Endothelial cell of umbilical vein (primary cell): ENCODE data around the gene GLIPR1L1. TPM values are rescaled to one million over a fixed set of nuclear protein-coding genes. Genes with fewer than 3 reads are reported as not detected.

Experiments
- BruUV-seq: library from RNA; stranded (reverse); fragments of 400-500 nt; replicated peaks from 2 replicates; lab custom pipeline; 2021; lab: Mats Ljungman, UMichigan
- CTCF ChIA-PET: fragments of 300-600, 350-600 bp; sonication (Branson Sonifier 250); formaldehyde crosslinking; loops from one replicate; lab custom pipeline; 2021; ENCODE audit warnings: antibody characterized with exemption, inconsistent platforms; lab: Charles Lee
- POLR2A ChIA-PET: fragments of 300-600, 350-600 bp; sonication (Branson Sonifier 250); formaldehyde crosslinking; loops from one replicate; lab custom pipeline; 2021; ENCODE audit warnings: antibody characterized with exemption, inconsistent platforms; lab: Charles Lee
- DNase-seq: peaks from one replicate; pipeline ENCODE4 v3.0.0-alpha.2; 2011; ENCODE audit warnings: low read depth, low spot score
- FAIRE-seq: peaks from 2 replicates; lab custom pipeline; 2011; peaks lifted over from hg19 to GRCh38; lab: Jason Lieb, UNC
- H2AFZ ChIP-seq: 2 replicates; pipeline ENCODE4 v1.6.0; 2012; ENCODE audit warnings: low read depth, low read length, control low read depth, inconsistent platforms
- H3K27ac ChIP-seq: 2 replicates; pipeline ENCODE4 v1.5.1; 2011; ENCODE audit warnings: low read depth, mild to moderate bottlenecking, control low read depth, low read length, moderate library complexity; ENCODE audit not compliant: insufficient read depth
- H3K27me3 ChIP-seq, 2 experiments: 2 replicates each; pipeline versions ENCODE4 v1.6.0 to v1.6.1; 2011; ENCODE audit warnings: low read length in 2 of 2, mixed read lengths in 1 of 2; ENCODE audit not compliant: control insufficient read depth in 2 of 2, insufficient read depth in 2 of 2
- H3K36me3 ChIP-seq, 2 experiments: 2 replicates in 1 of 2; 3 replicates in 1 of 2; pipeline ENCODE4 v1.5.1; 2011; ENCODE audit warnings: low read length in 2 of 2, mild to moderate bottlenecking in 1 of 2, moderate library complexity in 1 of 2; ENCODE audit not compliant: control insufficient read depth in 2 of 2, insufficient read depth in 2 of 2; ENCODE audit errors: extremely low read depth in 1 of 2
- H3K4me1 ChIP-seq: 3 replicates; pipeline ENCODE4 v1.5.1; 2011; ENCODE audit warnings: mild to moderate bottlenecking, low read length; ENCODE audit not compliant: control insufficient read depth, insufficient read depth; ENCODE audit errors: extremely low read depth
- H3K4me2 ChIP-seq: 2 replicates; pipeline ENCODE4 v1.6.1; 2011; ENCODE audit warnings: low read length, control low read depth, mixed read lengths; ENCODE audit not compliant: insufficient read depth
- H3K4me3 ChIP-seq, 3 experiments: fragments of 200-600 bp in 1 of 3; sonication (generic), shearing (Covaris generic) in 1 of 3; replicated peaks in 1 of 3; 2 replicates each; pipeline ENCODE4 v1.5.1; 2011 to 2016; ENCODE audit warnings: control low read depth in 3 of 3, low read length in 3 of 3, mild to moderate bottlenecking in 2 of 3, inconsistent platforms in 1 of 3, low read depth in 1 of 3, moderate library complexity in 1 of 3; ENCODE audit not compliant: insufficient read depth in 1 of 3
- H3K79me2 ChIP-seq: 2 replicates; pipeline ENCODE4 v1.6.0; 2012; ENCODE audit warnings: low read length, inconsistent platforms; ENCODE audit not compliant: control insufficient read depth, insufficient read depth
- H3K9ac ChIP-seq: replicated peaks from 2 replicates; pipeline ENCODE3; 2011; ENCODE audit warnings: low read length, control low read depth; ENCODE audit not compliant: insufficient read depth; ENCODE audit errors: extremely low read depth
- H3K9me1 ChIP-seq: replicated peaks from 3 replicates; pipeline ENCODE4 v1.6.0; 2011; ENCODE audit warnings: mild to moderate bottlenecking, low read length; ENCODE audit not compliant: control insufficient read depth, insufficient read depth; ENCODE audit errors: extremely low read depth
- H3K9me3 ChIP-seq: replicated peaks from 2 replicates; pipeline ENCODE4 v1.5.1; 2012; ENCODE audit warnings: low read length, inconsistent platforms; ENCODE audit not compliant: control insufficient read depth, insufficient read depth
- H4K20me1 ChIP-seq: replicated peaks from 2 replicates; pipeline ENCODE3; 2011; ENCODE audit warnings: mild to moderate bottlenecking, low read length; ENCODE audit not compliant: control insufficient read depth, insufficient read depth; ENCODE audit errors: extremely low read depth
- CTCF ChIP-seq, 2 donors: IDR thresholded peaks; 1 replicate in 1 of 2; 2 replicates in 1 of 2; pipeline ENCODE4 v1.5.1; 2011; ENCODE audit warnings: low read length in 2 of 2, mild to moderate bottlenecking in 2 of 2, moderate library complexity in 2 of 2, control low read depth in 1 of 2, inconsistent platforms in 1 of 2, low read depth in 1 of 2; ENCODE audit not compliant: insufficient read depth in 1 of 2; ENCODE audit errors: extremely low read depth in 1 of 2
- EZH2 ChIP-seq: IDR thresholded peaks from 2 replicates; pipeline ENCODE4 v1.6.1; 2012; ENCODE audit warnings: borderline replicate concordance, low read depth, mild to moderate bottlenecking, moderate library complexity, low read length, inconsistent platforms; ENCODE audit not compliant: severe bottlenecking
- FOS ChIP-seq: IDR thresholded peaks from 2 replicates; pipeline ENCODE4 v1.6.1; 2011; ENCODE audit warnings: mild to moderate bottlenecking, low read length, moderate library complexity, borderline replicate concordance; ENCODE audit not compliant: insufficient read depth
- GATA2 ChIP-seq: IDR thresholded peaks from 2 replicates; pipeline ENCODE4 v1.7.0; 2011; ENCODE audit warnings: low read depth, mild to moderate bottlenecking, moderate library complexity, mixed read lengths, low read length; ENCODE audit not compliant: insufficient read length, insufficient read depth
- JUN ChIP-seq: IDR thresholded peaks from 2 replicates; pipeline ENCODE4 v1.6.1; 2011; ENCODE audit warnings: borderline replicate concordance, low read depth; ENCODE audit not compliant: insufficient read length, insufficient read depth
- MAX ChIP-seq: IDR thresholded peaks from 2 replicates; pipeline ENCODE4 v1.6.1; 2011; ENCODE audit not compliant: insufficient read depth, insufficient read length
- MYC ChIP-seq: IDR thresholded peaks from one replicate; pipeline ENCODE4 v1.6.1; 2011; ENCODE audit warnings: mild to moderate bottlenecking, low read depth, low read length
- POLR2A ChIP-seq: IDR thresholded peaks from 2 replicates; pipeline ENCODE4 v1.6.1; 2012; ENCODE audit warnings: low read depth, mild to moderate bottlenecking, control low read depth, low read length
- POLR2AphosphoS5 ChIP-seq: IDR thresholded peaks from 2 replicates; pipeline ENCODE4 v1.6.1; 2012; ENCODE audit warnings: low read depth, mild to moderate bottlenecking, control low read depth, low read length, moderate library complexity; ENCODE audit not compliant: insufficient read depth
- dilution Hi-C: fragments of 300-500 bp; cut with MboI; formaldehyde crosslinking; loops from one replicate; pipeline ENCODE4 v1.15.0; 2019; ENCODE audit warnings: low sequenced_read_pairs; ENCODE audit not compliant: extremely low pct_ligation_motif_present
- intact Hi-C: fragments of 100-400 bp; cut with micrococcal nuclease; formaldehyde crosslinking; loops from one replicate; pipeline ENCODE4 v1.10.0; 2022
- polyA plus RNA-seq, 4 experiments: library from polyadenylated mRNA; depleted of rRNA in 3 of 4; stranded (reverse) in 3 of 4; unstranded in 1 of 4; fragments of >200 nt; gene quantifications; 2 replicates each; pipeline versions ENCODE4 v1.2.1 to v1.2.3, GENCODE V29; 2011 to 2012; ENCODE audit warnings: missing spikeins in 1 of 4
- total RNA-seq: library from RNA; stranded (reverse); gene quantifications from 2 replicates; pipeline ENCODE4 v1.2.3, GENCODE V29; 2021

The GLIPR1L1 gene
- total and polyA plus RNA-seq, 2 donors (not counting 3 experiments of a cell fraction or from before 2014, with no cell fraction given), result not detected

GRCh38 chr12:75315518-75315917, 19.0 kb upstream of the GLIPR1L1 start:
- no peak overlapping the region for H3K4me3 ChIP-seq
- H3K36me3 ChIP-seq, result no peaks in the 10 kb centered on the region
- dilution Hi-C loops, result no loop called here
- no peaks in the 10 kb centered on the region for H3K9me1 ChIP-seq
- no peaks in the 10 kb centered on the region for H3K27me3 ChIP-seq
- no peak overlapping the region for H2AFZ ChIP-seq
- POLR2A ChIA-PET, result no interaction called here
- no peaks in the 10 kb centered on the region for H3K79me2 ChIP-seq
- no peaks in the 10 kb centered on the region for H4K20me1 ChIP-seq
- no peaks in the 10 kb centered on the region for H3K4me1 ChIP-seq
- FAIRE-seq (no peak), DNase-seq (no peak)
- no peak overlapping the region for H3K27ac ChIP-seq
- CTCF ChIA-PET, result interaction anchor here (1.3 kb wide), 1 partner anchor 24 kb away, joined by 3 read pairs; no protein-coding TSS in a partner anchor
- TF ChIP-seq POLR2A (no peak), POLR2AphosphoS5 (no peak), FOS (no peak), MAX (no peak), EZH2 (no peak), JUN (no peak), GATA2 (no peak), MYC (no peak), CTCF (IDR thresholded peaks at IDR 0.05; ENCODE audit: extremely low read depth in 1 of 2, insufficient read depth in 1 of 2, low read depth in 1 of 2, low read length in 2 of 2) (no peak)
- intact Hi-C loops, result no loop called here
- H3K4me2 ChIP-seq, result no peak overlapping the region
- H3K9ac ChIP-seq, result no peak overlapping the region
- no peaks in the 10 kb centered on the region for H3K9me3 ChIP-seq
- BruUV-seq, result no TSS peak
